HCT116 (cell line): Measurements from ENCODE around the gene C1orf56. TPM values are rescaled to one million over a fixed set of nuclear protein-coding genes. Genes with fewer than 3 reads are reported as not detected.

Experiments used
- ATAC-seq: fragments of 200-7000 bp; cut with Tn5 transposase; 2 replicates; pipeline ENCODE4 v1.9.1; 2020; ENCODE audit warnings: mild to moderate bottlenecking, moderate library complexity
- BruUV-seq: library from RNA; stranded (reverse); fragments of 400-500 nt; replicated peaks from 2 replicates; lab custom pipeline; 2021; lab: Mats Ljungman, UMichigan
- CTCF ChIA-PET: fragments of 300-600 bp; sonication (Branson Sonifier 250); formaldehyde crosslinking; loops from one replicate; lab custom pipeline; 2021; ENCODE audit warnings: antibody characterized with exemption; lab: Charles Lee
- POLR2A ChIA-PET: fragments of 300-600, 350-600 bp; sonication (Branson Sonifier 250); formaldehyde crosslinking; loops from one replicate; lab custom pipeline; 2021; ENCODE audit warnings: antibody characterized with exemption; lab: Charles Lee
- RAD21 ChIA-PET, 2 experiments: fragments of 300-600 bp; sonication (Branson Sonifier 250); formaldehyde crosslinking; loops; one replicate each; lab custom pipeline; 2023; ENCODE audit warnings: low total read pairs in 2 of 2; ENCODE audit not compliant: uncharacterized antibody in 2 of 2, unreplicated experiment in 2 of 2, low non-redundant PET in 1 of 2; lab: Charles Lee
- DNase-seq: peaks from one replicate; pipeline ENCODE4 v3.0.0-alpha.2; 2010; ENCODE audit warnings: low read depth, low spot score
- H2AFZ ChIP-seq: fragments of 200-600 bp; shearing (Covaris generic), sonication (generic); 2 replicates; pipeline ENCODE4 v1.6.1; 2017; ENCODE audit warnings: low read depth, mixed run types, mixed read lengths, antibody characterized with exemption, low read length; ENCODE audit not compliant: poor library complexity, severe bottlenecking
- H3K27ac ChIP-seq: 2 replicates; pipeline ENCODE4 v1.5.1; 2012; ENCODE audit warnings: low read depth, low read length
- H3K27me3 ChIP-seq: fragments of 200-600 bp; sonication (generic); 2 replicates; pipeline ENCODE4 v1.6.1; 2016; ENCODE audit warnings: mixed run types, low read length, mixed read lengths; ENCODE audit not compliant: insufficient read depth
- H3K36me3 ChIP-seq, 2 experiments: fragments of 200-500 bp in 1 of 2; fragments of 200-600 bp in 1 of 2; sonication (Bioruptor generic) in 1 of 2; sonication (generic) in 1 of 2; 2 replicates each; pipeline versions ENCODE4 v1.5.1 to v1.6.1; 2014 to 2016; ENCODE audit warnings: low read length in 2 of 2, inconsistent platforms in 1 of 2, mixed read lengths in 1 of 2, mixed run types in 1 of 2; ENCODE audit not compliant: insufficient read depth in 2 of 2, control insufficient read depth in 1 of 2
- H3K4me1 ChIP-seq, 2 experiments: fragments of 200-600 bp in 1 of 2; sonication (generic) in 1 of 2; 2 replicates each; pipeline versions ENCODE4 v1.5.1 to v1.6.1; 2012 to 2017; ENCODE audit warnings: low read length in 2 of 2, inconsistent platforms in 1 of 2, mild to moderate bottlenecking in 1 of 2, mixed read lengths in 1 of 2, mixed run types in 1 of 2, moderate library complexity in 1 of 2; ENCODE audit not compliant: insufficient read depth in 2 of 2, control insufficient read depth in 1 of 2
- H3K4me2 ChIP-seq: fragments of 200-600 bp; sonication (generic); 2 replicates; pipeline ENCODE4 v1.6.1; 2017; ENCODE audit warnings: mixed run types, low read length, mixed read lengths
- H3K4me3 ChIP-seq, 2 experiments: fragments of 200-600 bp in 1 of 2; sonication (generic) in 1 of 2; replicated peaks in 1 of 2; 2 replicates each; pipeline ENCODE4 v1.5.1; 2011 to 2016; ENCODE audit warnings: low read length in 2 of 2, control low read depth in 1 of 2, low read depth in 1 of 2, mild to moderate bottlenecking in 1 of 2, mixed read lengths in 1 of 2, mixed run types in 1 of 2
- H3K79me2 ChIP-seq: fragments of 200-600 bp; sonication (generic); 2 replicates; pipeline ENCODE4 v1.6.1; 2017; ENCODE audit warnings: mild to moderate bottlenecking, mixed run types, low read length, moderate library complexity, mixed read lengths; ENCODE audit not compliant: insufficient read depth
- H3K9ac ChIP-seq: fragments of 200-600 bp; sonication (generic); 2 replicates; pipeline ENCODE4 v1.6.1; 2016; ENCODE audit warnings: low read length, mixed read lengths
- H3K9me2 ChIP-seq: fragments of 200-600 bp; sonication (generic), shearing (Covaris generic); 2 replicates; pipeline ENCODE4 v1.6.1; 2017; ENCODE audit warnings: mixed run types, mild to moderate bottlenecking, moderate library complexity; ENCODE audit not compliant: insufficient read depth
- H3K9me3 ChIP-seq, 2 experiments: fragments of 200-500 bp in 1 of 2; fragments of 200-600 bp in 1 of 2; sonication (Bioruptor generic) in 1 of 2; sonication (generic) in 1 of 2; 2 replicates each; pipeline ENCODE4 v1.6.1; 2014 to 2017; ENCODE audit warnings: low read length in 2 of 2, mixed read lengths in 2 of 2, inconsistent platforms in 1 of 2, low read depth in 1 of 2, mild to moderate bottlenecking in 1 of 2, mixed run types in 1 of 2, moderate library complexity in 1 of 2; ENCODE audit not compliant: control insufficient read depth in 1 of 2, insufficient read depth in 1 of 2
- H4K20me1 ChIP-seq: fragments of 200-600 bp; sonication (generic), shearing (Covaris generic); 2 replicates; pipeline ENCODE4 v1.6.1; 2017; ENCODE audit warnings: mixed run types, mild to moderate bottlenecking, moderate library complexity; ENCODE audit not compliant: insufficient read depth
- ATF3 ChIP-seq: IDR thresholded peaks from 2 replicates; pipeline ENCODE4 v1.6.1; 2012
- CEBPB ChIP-seq: IDR thresholded peaks from 2 replicates; pipeline ENCODE4 v1.6.1; 2012; ENCODE audit warnings: low read depth
- ELF1 ChIP-seq: IDR thresholded peaks from 2 replicates; pipeline ENCODE4 v1.6.1; 2012; ENCODE audit warnings: low read depth, borderline replicate concordance
- EZH2 ChIP-seq: fragments of 200-600 bp; sonication (generic); IDR thresholded peaks from 2 replicates; pipeline ENCODE4 v1.6.1; 2017; ENCODE audit warnings: antibody characterized with exemption, mixed run types
- FOSL1 ChIP-seq: IDR thresholded peaks from 2 replicates; pipeline ENCODE4 v1.6.1; 2012; ENCODE audit warnings: low read depth
- POLR2AphosphoS5 ChIP-seq: IDR thresholded peaks from 2 replicates; pipeline ENCODE4 v1.6.1; 2011; ENCODE audit warnings: mild to moderate bottlenecking, low read depth, low read length, moderate library complexity
- REST ChIP-seq: IDR thresholded peaks from 2 replicates; pipeline ENCODE4 v1.6.1; 2012; ENCODE audit warnings: low read depth
- SIN3A ChIP-seq: IDR thresholded peaks from 2 replicates; pipeline ENCODE4 v1.6.1; 2012; ENCODE audit warnings: low read depth
- SRF ChIP-seq: IDR thresholded peaks from 2 replicates; pipeline ENCODE4 v1.6.1; 2012; ENCODE audit warnings: low read depth
- TCF7L2 ChIP-seq: IDR thresholded peaks from 2 replicates; pipeline ENCODE4 v1.7.0; 2011; ENCODE audit warnings: borderline replicate concordance, inconsistent platforms; ENCODE audit not compliant: insufficient read depth, insufficient read length; ENCODE audit errors: extremely low read depth
- YY1 ChIP-seq: IDR thresholded peaks from 2 replicates; pipeline ENCODE4 v1.6.1; 2011; ENCODE audit warnings: low read length, low read depth, moderate library complexity, mild to moderate bottlenecking; ENCODE audit not compliant: insufficient replicate concordance; ENCODE audit errors: extremely low read depth
- ZFX ChIP-seq: fragments of 450-650 bp; IDR thresholded peaks from 2 replicates; pipeline ENCODE4 v1.6.1; 2017
- intact Hi-C: fragments of 100-400 bp; cut with micrococcal nuclease; formaldehyde crosslinking; loops from 2 replicates; pipeline ENCODE4 v1.10.0; 2022
- total RNA-seq: library from RNA; stranded (reverse); gene quantifications from one replicate; pipeline ENCODE4 v1.2.1, GENCODE V29; 2021; ENCODE audit not compliant: unreplicated experiment
- TF ChIP-seq, protein P1 (sequence below): IDR thresholded peaks from 2 replicates; pipeline ENCODE4 v1.6.1; 2012
- TF ChIP-seq, protein P2 (sequence below): IDR thresholded peaks from 2 replicates; pipeline ENCODE4 v1.6.1; 2011; ENCODE audit warnings: mild to moderate bottlenecking, low read length, moderate library complexity; ENCODE audit not compliant: insufficient replicate concordance; ENCODE audit errors: extremely low read depth

C1orf56 gene
- total RNA-seq, 1 experiment from 2014 or later, result not detected

DNA sequence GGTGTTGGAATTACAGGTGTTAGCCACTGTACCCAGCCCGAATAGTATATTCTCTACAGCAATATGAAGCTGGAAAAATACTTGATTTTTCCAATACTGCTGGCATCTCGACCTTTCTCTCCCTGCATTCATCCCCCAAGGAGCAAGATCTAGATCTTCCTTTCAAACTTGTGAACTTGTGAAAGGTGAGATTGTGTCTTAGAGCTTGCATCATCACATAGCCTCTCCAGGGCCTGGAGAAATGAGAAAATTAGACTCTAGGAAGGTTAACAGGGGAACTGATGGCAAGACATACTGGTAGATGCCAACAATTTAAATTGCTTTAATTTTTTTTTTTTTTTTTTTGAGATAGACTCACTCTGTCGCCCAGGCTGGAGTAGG, 37.2 kb upstream of the C1orf56 start:
- ChIA-PET CTCF (no interaction called here), POLR2A (no interaction called here), RAD21 (no interaction called here)
- Histone ChIP-seq H4K20me1 (no peaks in the 10 kb centered on the region), H3K4me3 (no peak overlapping the region), H3K9me3 (no peaks in the 10 kb centered on the region), H3K79me2 (peaks cover 16% of the 10 kb centered on the region), H3K4me1 (peaks cover 11 to 34% of the 10 kb centered on the region in 2 experiments; a peak in 3 of 4 replicates), H3K27ac (no peak overlapping the region), H2AFZ (no peak overlapping the region), H3K36me3 (no peaks in the 10 kb centered on the region), H3K9me2 (no peaks in the 10 kb centered on the region), H3K27me3 (no peaks in the 10 kb centered on the region), H3K4me2 (no peak overlapping the region), H3K9ac (no peak overlapping the region)
- BruUV-seq, result no TSS peak
- no peak for TF ChIP-seq YY1
- TF ChIP-seq SRF, result no peak
- TF ChIP-seq TCF7L2, result no peak
- no peak for TF ChIP-seq ZFX
- no peak for TF ChIP-seq SIN3A
- no peak for TF ChIP-seq EZH2
- TF ChIP-seq REST, result no peak
- TF ChIP-seq, protein P1, sequence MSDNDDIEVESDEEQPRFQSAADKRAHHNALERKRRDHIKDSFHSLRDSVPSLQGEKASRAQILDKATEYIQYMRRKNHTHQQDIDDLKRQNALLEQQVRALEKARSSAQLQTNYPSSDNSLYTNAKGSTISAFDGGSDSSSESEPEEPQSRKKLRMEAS, result no peak
- no peak for TF ChIP-seq CEBPB
- no peak for TF ChIP-seq POLR2AphosphoS5
- no peak for TF ChIP-seq ELF1
- TF ChIP-seq FOSL1, result no peak
- no peak for TF ChIP-seq ATF3
- TF ChIP-seq, protein P2, sequence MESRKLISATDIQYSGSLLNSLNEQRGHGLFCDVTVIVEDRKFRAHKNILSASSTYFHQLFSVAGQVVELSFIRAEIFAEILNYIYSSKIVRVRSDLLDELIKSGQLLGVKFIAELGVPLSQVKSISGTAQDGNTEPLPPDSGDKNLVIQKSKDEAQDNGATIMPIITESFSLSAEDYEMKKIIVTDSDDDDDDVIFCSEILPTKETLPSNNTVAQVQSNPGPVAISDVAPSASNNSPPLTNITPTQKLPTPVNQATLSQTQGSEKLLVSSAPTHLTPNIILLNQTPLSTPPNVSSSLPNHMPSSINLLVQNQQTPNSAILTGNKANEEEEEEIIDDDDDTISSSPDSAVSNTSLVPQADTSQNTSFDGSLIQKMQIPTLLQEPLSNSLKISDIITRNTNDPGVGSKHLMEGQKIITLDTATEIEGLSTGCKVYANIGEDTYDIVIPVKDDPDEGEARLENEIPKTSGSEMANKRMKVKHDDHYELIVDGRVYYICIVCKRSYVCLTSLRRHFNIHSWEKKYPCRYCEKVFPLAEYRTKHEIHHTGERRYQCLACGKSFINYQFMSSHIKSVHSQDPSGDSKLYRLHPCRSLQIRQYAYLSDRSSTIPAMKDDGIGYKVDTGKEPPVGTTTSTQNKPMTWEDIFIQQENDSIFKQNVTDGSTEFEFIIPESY, result no peak
- DNase-seq (no peak), ATAC-seq (no peak)
- intact Hi-C loops, result no loop called here
